Aorta (tissue), 5 donors: ENCODE measurements around the gene NAA40. TPM values are rescaled to one million over a fixed set of nuclear protein-coding genes. Genes with fewer than 3 reads are reported as not detected.

ENCODE experiments used
- ATAC-seq: fragments of 200-7000 bp; cut with Tn5 transposase; one replicate; pipeline ENCODE4 v1.9.1; 2022; ENCODE audit warnings: moderate library complexity; ENCODE audit not compliant: low FRiP score
- DNase-seq, 2 donors: peaks; one replicate each; pipeline ENCODE4 v3.0.0-alpha.2; 2020
- H3K27ac ChIP-seq, 2 donors: one replicate each; pipeline ENCODE4 v1.5.1; 2013; ENCODE audit warnings: low read length in 2 of 2, mild to moderate bottlenecking in 2 of 2, moderate library complexity in 2 of 2, control low read depth in 1 of 2, inconsistent platforms in 1 of 2, low read depth in 1 of 2
- H3K27me3 ChIP-seq, 2 donors: one replicate each; pipeline ENCODE4 v1.6.1; 2013; ENCODE audit warnings: control low read depth in 1 of 2, low read length in 1 of 2, mild to moderate bottlenecking in 1 of 2, moderate library complexity in 1 of 2; ENCODE audit not compliant: insufficient read depth in 2 of 2, control insufficient read depth in 1 of 2
- H3K36me3 ChIP-seq, 2 donors: one replicate each; pipeline ENCODE4 v1.6.1; 2013; ENCODE audit warnings: control low read depth in 1 of 2, low read length in 1 of 2, mild to moderate bottlenecking in 1 of 2; ENCODE audit not compliant: insufficient read depth in 2 of 2, control insufficient read depth in 1 of 2
- H3K4me1 ChIP-seq, 2 donors: one replicate each; pipeline ENCODE4 v1.6.1; 2013; ENCODE audit warnings: low read length in 2 of 2, control low read depth in 1 of 2, mild to moderate bottlenecking in 1 of 2, moderate library complexity in 1 of 2; ENCODE audit not compliant: insufficient read depth in 2 of 2, control insufficient read depth in 1 of 2
- H3K4me3 ChIP-seq, 2 donors: one replicate each; pipeline ENCODE4 v1.5.1; 2013; ENCODE audit warnings: low read length in 2 of 2, control low read depth in 1 of 2, mild to moderate bottlenecking in 1 of 2
- H3K9me3 ChIP-seq: one replicate; pipeline ENCODE4 v1.6.1; 2013; ENCODE audit warnings: mild to moderate bottlenecking, low read length; ENCODE audit not compliant: control insufficient read depth
- WGBS, 2 donors: extraction: QIAGEN DNeasy Blood & Tissue Kit; methylation state at CpG; one replicate each; pipeline ENCODE4 v1.1.7; 2013; 5-methylcytosine and 5-hydroxymethylcytosine counted together
- intact Hi-C, 2 donors: fragments of 100-400 bp; cut with DNase I; formaldehyde crosslinking; loops; one replicate each; pipeline versions ENCODE4 v1.14.2 to v1.15.0; 2022
- polyA plus RNA-seq, 2 donors: library from polyadenylated mRNA; stranded (reverse); fragments of 200-250 nt; gene quantifications; one replicate each; pipeline ENCODE4 v1.2.3, GENCODE V29; 2013
- total RNA-seq, 2 donors: library from RNA; stranded (reverse); fragmentation: NEBNext Ultra II Directional; extraction: Animal tissue kit (Norgen Biotek cat#: 25700); gene quantifications; one replicate each; pipeline ENCODE4 v1.2.1, GENCODE V29; 2021
- donor health status: healthy with polysubstance abuse.
- donor health status: Bipolar disorder and iron deficiency.
- donor health status: DM: no; HTN: no; CAD: no.
- donor health status: DM: no; HTN: no; CAD: no.
- donor health status: DM: yes; HTN: yes; CAD: no.

The NAA40 gene
- total and polyA plus RNA-seq, 4 donors: 5.3 to 26.9 (median 18.4) TPM

DNA sequence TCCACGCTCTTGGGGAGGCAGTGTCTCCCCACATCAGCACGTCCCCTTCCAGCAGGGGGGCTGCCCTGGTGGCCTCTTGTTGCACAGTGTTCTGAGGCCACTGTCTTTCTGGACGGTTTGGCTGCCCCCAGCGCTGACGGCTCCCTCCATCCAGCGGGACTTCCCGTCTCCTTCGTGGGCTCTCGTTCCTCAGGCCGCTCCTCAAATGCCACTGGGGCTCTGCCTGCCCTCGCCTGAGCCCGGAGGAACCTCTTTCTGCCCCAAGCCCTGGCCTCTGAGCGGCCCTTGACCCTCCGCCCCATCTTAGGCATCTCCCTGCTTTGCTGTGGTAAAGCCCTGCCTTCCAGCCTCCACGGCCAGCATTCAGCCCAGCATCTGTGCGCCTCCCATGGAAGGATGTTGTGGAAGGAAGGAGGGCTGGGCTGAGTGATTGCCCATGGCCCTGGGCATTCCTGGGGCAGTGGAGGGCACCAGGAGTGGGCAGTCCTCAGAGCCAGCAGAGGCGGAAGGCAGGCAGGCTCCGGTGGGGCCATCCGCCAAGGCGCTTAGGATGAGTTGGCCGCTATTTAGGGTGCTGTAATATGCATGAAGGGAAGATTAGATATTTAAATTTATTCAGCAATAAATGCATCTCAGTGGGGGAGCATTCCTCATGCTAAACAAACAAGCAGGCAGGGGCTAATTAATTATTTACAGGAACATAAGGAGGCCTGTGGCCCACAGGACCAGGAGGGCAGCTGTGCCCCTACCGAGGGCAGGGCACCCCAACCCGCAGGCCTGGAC is 65.2 kb downstream of the NAA40 start:
- ATAC-seq: no peak
- intact Hi-C loops: no loop called here
- 85 to 87% methylated on average over 23 of the region's 23 CpGs for WGBS, 2 donors

DNA sequence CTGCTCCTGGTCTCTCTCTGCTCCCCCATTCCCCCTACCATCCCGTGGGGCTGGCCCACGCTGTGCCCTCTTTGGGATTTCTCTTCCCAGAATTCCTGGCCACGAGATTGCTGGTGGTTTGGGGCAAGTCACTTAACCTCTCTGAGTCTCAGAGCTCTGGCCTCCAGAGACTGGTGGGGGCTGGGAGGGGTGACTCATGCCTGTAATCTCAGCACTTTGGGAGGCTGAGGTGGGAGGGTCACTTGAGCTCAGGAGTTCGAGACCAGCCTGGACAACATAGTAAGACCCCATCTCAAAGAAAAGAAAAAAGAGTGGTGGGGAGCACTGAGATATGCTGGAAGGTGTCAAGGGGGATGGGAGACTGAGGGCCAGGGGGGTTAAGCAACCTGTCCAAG is 65.8 kb downstream of the NAA40 start:
- intact Hi-C loops: no loop called here
- Histone ChIP-seq H3K27ac (no peak overlapping the region), H3K4me3 (no peak overlapping the region), H3K36me3 (no peaks in the 10 kb centered on the region), H3K27me3 (no peaks in the 10 kb centered on the region), H3K9me3 (no peaks in the 10 kb centered on the region), H3K4me1 (no peaks in the 10 kb centered on the region)
- WGBS, 2 donors: 84 to 86% methylated on average over 4 of the region's 4 CpGs
- no peak for ATAC-seq
- DNase-seq: no peak

More for the DNA sequence above, 65.2 kb downstream of the NAA40 start:
- Histone ChIP-seq H3K4me1 (no peaks in the 10 kb centered on the region), H3K27me3 (no peaks in the 10 kb centered on the region), H3K9me3 (no peaks in the 10 kb centered on the region), H3K36me3 (no peaks in the 10 kb centered on the region), H3K27ac (no peak overlapping the region), H3K4me3 (no peak overlapping the region)
- no peak for DNase-seq

DNA sequence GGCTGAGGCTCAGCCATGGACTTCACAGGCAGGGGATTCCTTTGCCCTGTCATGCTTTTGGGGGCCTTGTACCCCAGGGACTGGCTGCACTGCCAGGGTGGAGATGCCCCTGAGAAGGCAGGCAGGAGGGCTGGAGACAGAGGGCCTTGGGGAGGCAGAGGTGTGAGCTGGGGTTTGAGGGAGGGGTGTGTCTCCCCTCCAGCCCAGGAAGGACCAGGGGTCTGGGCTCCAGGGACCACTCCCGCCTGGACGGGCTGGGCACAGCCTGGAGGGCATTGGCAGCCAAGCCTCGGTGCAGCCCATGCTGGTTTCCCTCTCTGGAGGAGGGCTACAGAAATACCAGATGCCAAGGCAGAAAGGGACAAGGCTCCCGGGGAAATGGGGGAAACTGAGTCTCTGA is 66.9 kb downstream of the NAA40 start:
- no peak for DNase-seq
- H3K27me3 ChIP-seq: no peaks in the 10 kb centered on the region
- WGBS, 2 donors: 88 to 91% methylated on average over 4 of the region's 4 CpGs
- H3K9me3 ChIP-seq: no peaks in the 10 kb centered on the region
- no peaks in the 10 kb centered on the region for H3K4me1 ChIP-seq
- H3K36me3 ChIP-seq: no peaks in the 10 kb centered on the region
- no peak overlapping the region for H3K27ac ChIP-seq
- ATAC-seq: no peak
- no peak overlapping the region for H3K4me3 ChIP-seq
- intact Hi-C loops: no loop called here

DNA sequence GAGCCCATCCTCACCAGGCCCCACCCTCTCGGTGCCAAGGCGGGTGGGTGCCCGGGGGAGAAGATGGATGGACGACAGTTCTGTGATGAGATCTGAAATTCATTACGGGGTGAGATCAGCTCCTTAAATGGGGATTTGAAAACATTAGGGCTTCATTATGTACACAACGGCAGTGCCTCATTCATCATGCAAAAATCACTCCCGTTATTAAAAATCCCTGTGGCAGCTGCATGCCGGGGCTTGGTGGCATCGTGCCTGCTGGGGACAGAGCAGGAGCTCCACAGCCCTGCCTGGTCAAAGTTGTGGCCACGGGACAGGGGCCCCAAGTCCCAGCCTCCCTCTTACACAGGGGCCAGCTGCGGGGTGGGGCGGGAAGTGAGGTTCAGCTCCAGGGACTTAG is 67.6 kb downstream of the NAA40 start:
- ATAC-seq: no peak
- intact Hi-C loops: no loop called here
- no peak for DNase-seq
- no peaks in the 10 kb centered on the region for H3K9me3 ChIP-seq
- H3K27ac ChIP-seq: no peak overlapping the region
- 47 to 52% methylated on average over 12 of the region's 12 CpGs for WGBS, 2 donors
- H3K4me3 ChIP-seq: no peak overlapping the region
- no peaks in the 10 kb centered on the region for H3K27me3 ChIP-seq
- no peaks in the 10 kb centered on the region for H3K4me1 ChIP-seq
- no peaks in the 10 kb centered on the region for H3K36me3 ChIP-seq

Other genes with a start within 250 kb of the NAA40 start
- gene ZFTA, start 170.2 kb upstream of the NAA40 start, total RNA-seq: 10 to 100 TPM; 20.1 to 30.9 TPM
- 10 to 100 TPM in 1 of 2 donors, 1 to 10 TPM in 1; 4.3 to 14.0 TPM for gene ZFTA, start 170.2 kb upstream of the NAA40 start, polyA plus RNA-seq
- 10 to 100 TPM; 18.3 to 20.6 TPM for gene SPINDOC, start 125.5 kb upstream of the NAA40 start, total RNA-seq
- 10 to 100 TPM in 1 of 2 donors, 1 to 10 TPM in 1; 7.1 to 12.6 TPM for gene SPINDOC, start 125.5 kb upstream of the NAA40 start, polyA plus RNA-seq
- gene MARK2, start 99.9 kb upstream of the NAA40 start, total RNA-seq: 10 to 100 TPM; 29.6 to 32.5 TPM
- 1 to 10 TPM; 8.1 to 8.2 TPM for gene MARK2, start 99.9 kb upstream of the NAA40 start, polyA plus RNA-seq
- gene RCOR2, start 21.8 kb upstream of the NAA40 start, total RNA-seq: 1 to 10 TPM in 1 of 2 donors, under 1 TPM in 1; 0.78 to 4.8 TPM
- 1 to 10 TPM in 1 of 2 donors, under 1 TPM in 1; 0.63 to 1.9 TPM for gene RCOR2, start 21.8 kb upstream of the NAA40 start, polyA plus RNA-seq
- 100 to 1,000 TPM; 135 to 175 TPM for gene COX8A, start 35.6 kb downstream of the NAA40 start, total RNA-seq
- gene COX8A, start 35.6 kb downstream of the NAA40 start, polyA plus RNA-seq: 100 to 1,000 TPM; 499 to 669 TPM
- 10 to 100 TPM; 37.0 to 42.1 TPM for gene OTUB1, start 47.4 kb downstream of the NAA40 start, total RNA-seq
- gene OTUB1, start 47.4 kb downstream of the NAA40 start, polyA plus RNA-seq: 10 to 100 TPM; 37.7 to 67.9 TPM
- gene FLRT1, start 96.9 kb downstream of the NAA40 start, total RNA-seq: under 1 TPM; 0.10 to 0.60 TPM
- not detected for gene FLRT1, start 96.9 kb downstream of the NAA40 start, polyA plus RNA-seq
- gene MACROD1, start 227.1 kb downstream of the NAA40 start, total RNA-seq: 10 to 100 TPM; 12.7 to 19.0 TPM
- gene MACROD1, start 227.1 kb downstream of the NAA40 start, polyA plus RNA-seq: 100 to 1,000 TPM; 111 to 125 TPM
- gene STIP1, start 247.2 kb downstream of the NAA40 start, total RNA-seq: 100 to 1,000 TPM in 1 of 2 donors, 10 to 100 TPM in 1; 67.9 to 111 TPM
- gene STIP1, start 247.2 kb downstream of the NAA40 start, polyA plus RNA-seq: 10 to 100 TPM; 31.0 to 40.4 TPM